ENCODE measurements around the gene CCL7. TPM values are rescaled to one million over a fixed set of nuclear protein-coding genes. Genes with fewer than 3 reads are reported as not detected.
"Not testable (repeated sequence)": the region's sequence is repeated elsewhere in the genome, so short reads cannot be mapped to it uniquely, and the experiment has no call there.

The CCL7 gene
- polyA plus RNA-seq (2013, experiment 1 of 2): 5.0 TPM
- 3.8 TPM for polyA plus RNA-seq (2013, experiment 2 of 2)

- H3K36me3 ChIP-seq (ENCODE audit: control insufficient read depth, insufficient read depth, low read length): no peaks in the 10 kb centered on the region
- H3K4me3 ChIP-seq (ENCODE audit: extremely low read depth, insufficient read depth, low read length, poor library complexity, severe bottlenecking): no peak within 1 kb of the TSS
- no peaks in the 10 kb centered on the region for H3K4me1 ChIP-seq (ENCODE audit: control insufficient read depth, insufficient read depth, low read length, poor library complexity, severe bottlenecking)
- no peaks in the 10 kb centered on the region for H3K9me3 ChIP-seq (ENCODE audit: control insufficient read depth, low read length)
- H3K27ac ChIP-seq (ENCODE audit: low read depth, low read length, severe bottlenecking): no peak within 1 kb of the TSS
- WGBS, 2 experiments (ENCODE audit: insufficient coverage in 2 of 2): 86 to 100% methylated on average over 1 of the region's 1 CpG
Observed at GRCh38 chr17:34269969-34270368, at the start of gene CCL7. CCL7 (plus strand) TSS chr17:34270221; CDS start chr17:34270291, 70 bp downstream.

- WGBS, 2 experiments (ENCODE audit: insufficient coverage in 2 of 2): 72 to 94% methylated on average over 2 to 4 of the region's 5 CpGs
- no peak overlapping the region for H3K4me3 ChIP-seq (ENCODE audit: extremely low read depth, insufficient read depth, low read length, poor library complexity, severe bottlenecking)
- H3K4me1 ChIP-seq (ENCODE audit: control insufficient read depth, insufficient read depth, low read length, poor library complexity, severe bottlenecking): no peaks in the 10 kb centered on the region
- no peaks in the 10 kb centered on the region for H3K36me3 ChIP-seq (ENCODE audit: control insufficient read depth, insufficient read depth, low read length)
- no peak overlapping the region for H3K27ac ChIP-seq (ENCODE audit: low read depth, low read length, severe bottlenecking)
- no peaks in the 10 kb centered on the region for H3K9me3 ChIP-seq (ENCODE audit: control insufficient read depth, low read length)
Observed at GRCh38 chr17:34220752-34221395, 49.1 kb upstream of the CCL7 start.

GRCh38 chr17:34221411-34221810, 48.6 kb upstream of the CCL7 start:
- WGBS, 2 experiments (ENCODE audit: insufficient coverage in 2 of 2): 84 to 88% methylated on average over 4 of the region's 4 CpGs
- Histone ChIP-seq H3K4me3 (ENCODE audit: extremely low read depth, insufficient read depth, low read length, poor library complexity, severe bottlenecking) (no peak overlapping the region), H3K27ac (ENCODE audit: low read depth, low read length, severe bottlenecking) (no peak overlapping the region), H3K36me3 (ENCODE audit: control insufficient read depth, insufficient read depth, low read length) (no peaks in the 10 kb centered on the region), H3K4me1 (ENCODE audit: control insufficient read depth, insufficient read depth, low read length, poor library complexity, severe bottlenecking) (no peaks in the 10 kb centered on the region), H3K9me3 (ENCODE audit: control insufficient read depth, low read length) (no peaks in the 10 kb centered on the region)

GRCh38 chr17:34222722-34223497, 47.1 kb upstream of the CCL7 start:
- Histone ChIP-seq H3K4me1 (ENCODE audit: control insufficient read depth, insufficient read depth, low read length, poor library complexity, severe bottlenecking) (no peaks in the 10 kb centered on the region), H3K27ac (ENCODE audit: low read depth, low read length, severe bottlenecking) (no peak overlapping the region), H3K9me3 (ENCODE audit: control insufficient read depth, low read length) (no peaks in the 10 kb centered on the region), H3K4me3 (ENCODE audit: extremely low read depth, insufficient read depth, low read length, poor library complexity, severe bottlenecking) (no peak overlapping the region), H3K36me3 (ENCODE audit: control insufficient read depth, insufficient read depth, low read length) (no peaks in the 10 kb centered on the region)
- WGBS, 2 experiments (ENCODE audit: insufficient coverage in 2 of 2): 100% methylated on average over 2 of the region's 3 CpGs

GRCh38 chr17:34225046-34225445, 45.0 kb upstream of the CCL7 start:
- H3K4me1 ChIP-seq (ENCODE audit: control insufficient read depth, insufficient read depth, low read length, poor library complexity, severe bottlenecking): no peaks in the 10 kb centered on the region
- no peak overlapping the region for H3K27ac ChIP-seq (ENCODE audit: low read depth, low read length, severe bottlenecking)
- 80% methylated on average over 1 of the region's 9 CpGs; no CpG with 5 or more reads in 1 of the 2 experiments for WGBS, 2 experiments (ENCODE audit: insufficient coverage in 2 of 2)
- no peak overlapping the region for H3K4me3 ChIP-seq (ENCODE audit: extremely low read depth, insufficient read depth, low read length, poor library complexity, severe bottlenecking)
- H3K36me3 ChIP-seq (ENCODE audit: control insufficient read depth, insufficient read depth, low read length): no peaks in the 10 kb centered on the region
- peaks cover 4% of the 10 kb centered on the region for H3K9me3 ChIP-seq (ENCODE audit: control insufficient read depth, low read length)

DNA sequence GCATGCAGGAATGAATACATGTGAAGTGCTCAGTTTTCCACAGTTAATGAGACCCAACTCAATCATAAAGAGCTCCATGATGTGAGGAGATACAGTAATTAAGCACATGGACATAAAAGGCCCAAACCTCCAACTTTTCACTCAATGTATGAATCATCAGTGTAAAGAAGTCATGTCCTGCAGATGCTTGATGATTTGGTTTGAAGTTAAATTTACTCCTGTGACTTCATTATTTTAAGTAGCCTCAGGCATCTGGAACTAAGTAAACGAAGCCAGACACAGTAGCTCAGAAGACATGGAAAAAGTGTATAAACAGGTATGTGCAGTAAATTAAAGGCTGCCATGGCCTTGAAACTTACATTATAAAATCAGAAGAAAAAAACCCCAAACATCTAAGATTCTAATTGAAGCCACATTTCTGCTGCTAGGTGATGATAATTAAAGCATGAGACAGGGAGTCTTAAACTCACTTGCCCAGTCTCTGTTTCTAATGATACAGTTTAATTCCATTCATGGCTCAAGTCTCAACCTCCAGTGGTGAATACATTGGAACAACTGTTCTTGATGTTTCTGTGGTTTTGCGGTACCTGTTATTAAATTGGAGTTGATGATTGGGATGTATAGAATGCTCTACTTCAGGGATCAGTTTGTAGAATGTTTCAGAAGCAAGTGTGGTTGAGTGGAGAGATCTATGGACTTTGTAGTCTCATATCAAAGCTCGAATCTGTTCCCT, 43.8 kb upstream of the CCL7 start:
- Histone ChIP-seq H3K4me1 (ENCODE audit: control insufficient read depth, insufficient read depth, low read length, poor library complexity, severe bottlenecking) (no peaks in the 10 kb centered on the region), H3K36me3 (ENCODE audit: control insufficient read depth, insufficient read depth, low read length) (no peaks in the 10 kb centered on the region), H3K4me3 (ENCODE audit: extremely low read depth, insufficient read depth, low read length, poor library complexity, severe bottlenecking) (no peak overlapping the region), H3K9me3 (ENCODE audit: control insufficient read depth, low read length) (peaks cover 14% of the 10 kb centered on the region), H3K27ac (ENCODE audit: low read depth, low read length, severe bottlenecking) (no peak overlapping the region)
- 83 to 94% methylated on average over 1 to 2 of the region's 3 CpGs for WGBS, 2 experiments (ENCODE audit: insufficient coverage in 2 of 2)

- Histone ChIP-seq H3K27ac (ENCODE audit: low read depth, low read length, severe bottlenecking) (no peak overlapping the region), H3K4me3 (ENCODE audit: extremely low read depth, insufficient read depth, low read length, poor library complexity, severe bottlenecking) (no peak overlapping the region), H3K9me3 (ENCODE audit: control insufficient read depth, low read length) (peaks cover 14% of the 10 kb centered on the region), H3K36me3 (ENCODE audit: control insufficient read depth, insufficient read depth, low read length) (no peaks in the 10 kb centered on the region), H3K4me1 (ENCODE audit: control insufficient read depth, insufficient read depth, low read length, poor library complexity, severe bottlenecking) (no peaks in the 10 kb centered on the region)
Observed at GRCh38 chr17:34226744-34227034, 43.3 kb upstream of the CCL7 start.

DNA sequence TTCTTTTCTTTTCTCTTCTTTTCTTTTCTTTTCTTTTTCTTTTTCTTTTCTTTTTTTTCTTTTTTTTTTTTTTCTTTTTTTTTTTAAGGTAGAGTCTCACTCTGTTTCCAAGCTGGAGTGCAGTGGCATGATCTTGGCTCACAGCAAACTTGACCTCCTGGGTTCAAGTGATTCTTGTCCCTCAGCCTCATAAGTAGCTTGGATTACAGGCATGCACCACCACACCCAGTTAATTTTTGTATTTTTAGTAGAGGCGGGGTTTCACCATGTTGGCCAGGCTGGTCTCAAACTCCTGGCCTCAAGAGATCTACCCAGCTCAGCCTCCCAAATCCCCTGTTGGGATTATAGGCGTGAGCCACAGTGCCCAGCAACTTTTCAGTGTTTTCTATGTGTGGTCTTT, 42.7 kb upstream of the CCL7 start:
- not testable (repeated sequence) for H3K4me3 ChIP-seq (ENCODE audit: extremely low read depth, insufficient read depth, low read length, poor library complexity, severe bottlenecking); H3K4me1 ChIP-seq (ENCODE audit: control insufficient read depth, insufficient read depth, low read length, poor library complexity, severe bottlenecking); H3K27ac ChIP-seq (ENCODE audit: low read depth, low read length, severe bottlenecking); H3K36me3 ChIP-seq (ENCODE audit: control insufficient read depth, insufficient read depth, low read length)
- WGBS, 2 experiments (ENCODE audit: insufficient coverage in 2 of 2): 80 to 100% methylated on average over 1 of the region's 2 CpGs
- H3K9me3 ChIP-seq (ENCODE audit: control insufficient read depth, low read length): peaks cover 14% of the 10 kb centered on the region

DNA sequence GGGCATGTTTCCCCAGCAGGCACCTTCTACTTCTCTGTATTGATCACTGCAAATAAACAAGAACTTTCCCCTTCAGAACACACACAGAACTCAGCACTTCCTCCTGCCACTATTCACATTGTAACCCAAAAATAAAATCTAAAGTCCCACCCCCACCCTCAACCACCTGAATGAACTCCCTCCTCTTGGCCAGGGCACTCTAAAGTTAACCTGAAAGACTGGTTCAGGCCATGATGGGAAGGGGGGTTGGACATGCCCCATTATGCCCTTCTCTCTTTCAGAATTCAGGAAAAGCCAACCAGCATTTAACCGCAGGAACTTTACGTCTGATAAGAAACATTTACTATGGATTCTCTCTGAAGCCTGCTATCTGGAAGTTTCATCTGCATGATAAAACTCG, 42.3 kb upstream of the CCL7 start:
- H3K36me3 ChIP-seq (ENCODE audit: control insufficient read depth, insufficient read depth, low read length): no peaks in the 10 kb centered on the region
- H3K27ac ChIP-seq (ENCODE audit: low read depth, low read length, severe bottlenecking): no peak overlapping the region
- H3K9me3 ChIP-seq (ENCODE audit: control insufficient read depth, low read length): peaks cover 14% of the 10 kb centered on the region
- H3K4me3 ChIP-seq (ENCODE audit: extremely low read depth, insufficient read depth, low read length, poor library complexity, severe bottlenecking): no peak overlapping the region
- WGBS, 2 experiments (ENCODE audit: insufficient coverage in 2 of 2): 92 to 97% methylated on average over 3 of the region's 3 CpGs
- no peaks in the 10 kb centered on the region for H3K4me1 ChIP-seq (ENCODE audit: control insufficient read depth, insufficient read depth, low read length, poor library complexity, severe bottlenecking)

DNA sequence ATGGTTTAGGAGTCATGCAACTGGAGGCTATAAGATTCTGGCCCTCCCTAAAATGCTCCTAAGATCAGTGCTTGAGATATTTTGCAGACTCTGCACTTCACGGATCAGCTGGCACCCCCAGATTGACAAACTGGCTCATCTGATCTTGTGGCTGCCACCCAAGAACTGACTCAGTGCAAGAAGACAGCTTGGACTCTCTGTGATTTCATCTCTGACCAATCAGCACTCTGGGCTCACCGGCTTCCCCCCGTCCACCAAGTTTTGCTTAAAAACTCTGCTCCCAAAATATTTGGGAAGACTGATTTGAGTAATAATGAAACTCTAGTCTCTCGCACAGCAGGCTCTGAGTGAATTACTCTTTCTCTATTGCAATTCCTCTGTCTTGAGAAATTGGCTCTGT, 41.2 kb upstream of the CCL7 start:
- 78 to 100% methylated on average over 1 of the region's 4 CpGs for WGBS, 2 experiments (ENCODE audit: insufficient coverage in 2 of 2)
- H3K27ac ChIP-seq (ENCODE audit: low read depth, low read length, severe bottlenecking): no peak overlapping the region
- H3K9me3 ChIP-seq (ENCODE audit: control insufficient read depth, low read length): peaks cover 14% of the 10 kb centered on the region
- H3K4me1 ChIP-seq (ENCODE audit: control insufficient read depth, insufficient read depth, low read length, poor library complexity, severe bottlenecking): peaks cover 3% of the 10 kb centered on the region
- no peaks in the 10 kb centered on the region for H3K36me3 ChIP-seq (ENCODE audit: control insufficient read depth, insufficient read depth, low read length)
- no peak overlapping the region for H3K4me3 ChIP-seq (ENCODE audit: extremely low read depth, insufficient read depth, low read length, poor library complexity, severe bottlenecking)

GRCh38 chr17:34230342-34230741, 39.7 kb upstream of the CCL7 start:
- peaks cover 14% of the 10 kb centered on the region for H3K9me3 ChIP-seq (ENCODE audit: control insufficient read depth, low read length)
- no peaks in the 10 kb centered on the region for H3K36me3 ChIP-seq (ENCODE audit: control insufficient read depth, insufficient read depth, low read length)
- no peak overlapping the region for H3K4me3 ChIP-seq (ENCODE audit: extremely low read depth, insufficient read depth, low read length, poor library complexity, severe bottlenecking)
- H3K27ac ChIP-seq (ENCODE audit: low read depth, low read length, severe bottlenecking): no peak overlapping the region
- peaks cover 14% of the 10 kb centered on the region for H3K4me1 ChIP-seq (ENCODE audit: control insufficient read depth, insufficient read depth, low read length, poor library complexity, severe bottlenecking)
- 71% methylated on average over 1 of the region's 1 CpG; no CpG with 5 or more reads in 1 of the 2 experiments for WGBS, 2 experiments (ENCODE audit: insufficient coverage in 2 of 2)
